Astrocyte (in vitro differentiated cells and primary cell): Measurements from ENCODE around the gene TIMM44. TPM values are rescaled to one million over a fixed set of nuclear protein-coding genes. Genes with fewer than 3 reads are reported as not detected.

ENCODE experiments used
- DNase-seq: peaks from one replicate; pipeline ENCODE4 v3.0.0-alpha.2; 2010; ENCODE audit warnings: low read depth
- FAIRE-seq: peaks from 2 replicates; lab custom pipeline; 2011; peaks lifted over from hg19 to GRCh38; lab: Jason Lieb, UNC
- H2AFZ ChIP-seq: 2 replicates; pipeline ENCODE4 v1.6.0; 2012; ENCODE audit warnings: low read depth, low read length, inconsistent platforms
- H3K27ac ChIP-seq: 2 replicates; pipeline ENCODE4 v1.5.1; 2011; ENCODE audit warnings: low read depth, low read length, inconsistent platforms
- H3K27me3 ChIP-seq: 2 replicates; pipeline ENCODE4 v1.6.0; 2011; ENCODE audit warnings: low read length, inconsistent platforms; ENCODE audit not compliant: insufficient read depth
- H3K36me3 ChIP-seq: 2 replicates; pipeline ENCODE4 v1.5.1; 2011; ENCODE audit warnings: low read length, inconsistent platforms; ENCODE audit not compliant: insufficient read depth
- H3K4me1 ChIP-seq: 2 replicates; pipeline ENCODE4 v1.5.1; 2011; ENCODE audit warnings: low read length, inconsistent platforms; ENCODE audit not compliant: insufficient read depth
- H3K4me2 ChIP-seq: 2 replicates; pipeline ENCODE4 v1.6.0; 2012; ENCODE audit warnings: low read length, inconsistent platforms
- H3K4me3 ChIP-seq: 2 replicates; pipeline ENCODE4 v1.5.1; 2011; ENCODE audit warnings: low read depth, mild to moderate bottlenecking, low read length, inconsistent platforms; ENCODE audit not compliant: insufficient read depth
- H3K79me2 ChIP-seq: 2 replicates; pipeline ENCODE4 v1.6.0; 2012; ENCODE audit warnings: mild to moderate bottlenecking, low read length, inconsistent platforms; ENCODE audit not compliant: insufficient read depth
- H3K9ac ChIP-seq: 2 replicates; pipeline ENCODE4 v1.6.0; 2012; ENCODE audit warnings: mild to moderate bottlenecking, low read length, inconsistent platforms
- H3K9me3 ChIP-seq: 2 replicates; pipeline ENCODE4 v1.5.1; 2012; ENCODE audit warnings: low read depth, mild to moderate bottlenecking, low read length, inconsistent platforms; ENCODE audit not compliant: insufficient read depth
- H4K20me1 ChIP-seq: 2 replicates; pipeline ENCODE4 v1.6.0; 2012; ENCODE audit warnings: low read length, inconsistent platforms; ENCODE audit not compliant: insufficient read depth
- H3K27ac Mint-ChIP-seq: one replicate; pipeline ENCODE4 v1.8.0; 2021; ENCODE audit warnings: mild to moderate bottlenecking, mixed read lengths; ENCODE audit not compliant: unreplicated experiment
- H3K27me3 Mint-ChIP-seq: one replicate; pipeline ENCODE4 v1.8.0; 2021; ENCODE audit warnings: low read depth, mixed read lengths; ENCODE audit not compliant: unreplicated experiment
- H3K36me3 Mint-ChIP-seq: one replicate; pipeline ENCODE4 v1.8.0; 2021; ENCODE audit warnings: low read depth, mixed read lengths; ENCODE audit not compliant: unreplicated experiment
- H3K4me1 Mint-ChIP-seq: one replicate; pipeline ENCODE4 v1.8.0; 2021; ENCODE audit warnings: low read depth, mixed read lengths; ENCODE audit not compliant: unreplicated experiment
- H3K4me3 Mint-ChIP-seq: one replicate; pipeline ENCODE4 v1.8.0; 2021; ENCODE audit warnings: mild to moderate bottlenecking, moderate library complexity, mixed read lengths; ENCODE audit not compliant: unreplicated experiment
- H3K9me3 Mint-ChIP-seq: one replicate; pipeline ENCODE4 v1.8.0; 2021; ENCODE audit warnings: mild to moderate bottlenecking, mixed read lengths; ENCODE audit not compliant: unreplicated experiment
- CTCF ChIP-seq: IDR thresholded peaks from 2 replicates; pipeline ENCODE4 v1.5.1; 2011; ENCODE audit warnings: low read depth, mild to moderate bottlenecking, inconsistent platforms, low read length, moderate library complexity; ENCODE audit not compliant: insufficient read depth
- EZH2 ChIP-seq: IDR thresholded peaks from 2 replicates; pipeline ENCODE4 v1.6.1; 2012; ENCODE audit warnings: mild to moderate bottlenecking, low read length, inconsistent platforms; ENCODE audit not compliant: insufficient read depth
- total RNA-seq: library from RNA; stranded (reverse); gene quantifications from 2 replicates; pipeline ENCODE4 v1.2.1, GENCODE V29; 2021

The TIMM44 gene
- total RNA-seq, 1 donor from 2014 or later = 71.1 TPM

DNA sequence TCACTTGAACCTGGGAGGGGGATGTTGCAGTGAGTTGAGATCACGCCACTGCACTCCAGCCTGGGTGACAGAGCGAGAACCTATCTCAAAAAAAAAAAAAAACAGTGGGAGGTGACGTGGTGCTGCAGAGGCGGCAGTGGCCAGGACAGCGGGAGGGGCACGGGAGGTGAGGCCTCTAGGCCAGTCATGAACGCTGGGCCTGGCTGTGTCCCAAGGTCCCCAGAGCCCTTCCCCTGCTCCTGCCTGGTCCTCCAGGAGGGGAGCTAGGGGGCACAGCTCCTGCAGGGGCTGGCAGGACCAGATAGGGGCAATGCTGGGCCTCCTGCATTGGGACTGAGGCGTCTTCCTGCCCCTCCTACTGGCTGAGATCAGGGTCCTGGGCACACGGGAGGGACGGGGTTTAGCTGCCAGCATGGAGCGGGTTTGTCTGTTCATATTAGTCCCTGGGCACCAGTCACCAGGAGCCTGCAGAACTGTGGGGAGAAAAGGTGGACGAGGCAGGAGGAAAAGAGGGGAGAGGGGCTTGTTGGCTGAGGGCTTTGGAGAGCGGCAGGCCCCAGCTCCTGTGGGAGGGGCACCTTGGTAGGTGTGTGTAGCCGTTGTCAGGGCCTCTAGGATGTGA, 35.3 kb downstream of the TIMM44 start:
- peaks cover 14% of the 10 kb centered on the region for H3K4me1 ChIP-seq
- no peak overlapping the region for H3K4me2 ChIP-seq
- Mint-ChIP-seq H3K27me3 (no peaks in the 10 kb centered on the region), H3K4me3 (no peak overlapping the region), H3K4me1 (peaks cover 5% of the 10 kb centered on the region), H3K36me3 (peaks cover 3% of the 10 kb centered on the region), H3K9me3 (peaks cover 2% of the 10 kb centered on the region), H3K27ac (no peak overlapping the region)
- no peaks in the 10 kb centered on the region for H3K9me3 ChIP-seq
- no peak for TF ChIP-seq CTCF
- TF ChIP-seq EZH2 = no peak
- H3K4me3 ChIP-seq = no peak overlapping the region
- peaks cover 49% of the 10 kb centered on the region for H4K20me1 ChIP-seq
- H3K9ac ChIP-seq = no peak overlapping the region
- no peaks in the 10 kb centered on the region for H3K27me3 ChIP-seq
- FAIRE-seq (no peak), DNase-seq (no peak)
- H2AFZ ChIP-seq = no peak overlapping the region
- H3K79me2 ChIP-seq = peaks cover 42% of the 10 kb centered on the region
- H3K36me3 ChIP-seq = no peaks in the 10 kb centered on the region
- no peak overlapping the region for H3K27ac ChIP-seq

GRCh38 chr19:7907544-7907943, 35.9 kb downstream of the TIMM44 start:
- no peak overlapping the region for H3K27ac ChIP-seq
- DNase-seq (no peak), FAIRE-seq (no peak)
- H4K20me1 ChIP-seq = peaks cover 49% of the 10 kb centered on the region
- no peak overlapping the region for H3K4me2 ChIP-seq
- peaks cover 45% of the 10 kb centered on the region for H3K79me2 ChIP-seq
- no peak overlapping the region for H3K27ac Mint-ChIP-seq
- no peak overlapping the region for H3K4me3 ChIP-seq
- H3K9ac ChIP-seq = no peak overlapping the region
- no peak overlapping the region for H3K4me3 Mint-ChIP-seq
- no peaks in the 10 kb centered on the region for H3K9me3 ChIP-seq
- peaks cover 20% of the 10 kb centered on the region for H3K4me1 ChIP-seq
- no peaks in the 10 kb centered on the region for H3K36me3 ChIP-seq
- no peaks in the 10 kb centered on the region for H3K27me3 Mint-ChIP-seq
- H2AFZ ChIP-seq = no peak overlapping the region
- peaks cover 2% of the 10 kb centered on the region for H3K9me3 Mint-ChIP-seq
- H3K27me3 ChIP-seq = no peaks in the 10 kb centered on the region
- peaks cover 5% of the 10 kb centered on the region for H3K4me1 Mint-ChIP-seq
- TF ChIP-seq EZH2 (no peak), CTCF (no peak)
- peaks cover 3% of the 10 kb centered on the region for H3K36me3 Mint-ChIP-seq

DNA sequence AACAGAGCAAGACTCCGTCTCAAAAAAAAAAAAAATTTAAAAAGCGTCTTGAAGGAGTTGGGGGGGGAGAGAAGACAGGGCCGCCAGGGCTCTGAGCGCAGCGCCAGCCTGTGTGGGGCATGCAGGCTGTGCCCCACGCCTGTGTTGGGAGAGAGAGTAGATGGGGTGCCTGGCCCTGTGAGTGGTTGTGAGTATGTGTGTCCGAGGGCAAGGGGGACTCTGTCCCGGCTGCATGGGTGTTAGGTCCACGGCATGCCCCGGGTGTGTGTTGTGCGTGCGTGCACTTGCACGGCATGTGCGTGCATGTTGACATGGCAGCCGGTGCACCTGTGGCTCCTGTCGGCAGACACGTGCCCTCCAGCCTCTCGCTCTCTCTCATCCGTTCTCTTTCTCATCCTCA, 36.3 kb downstream of the TIMM44 start:
- FAIRE-seq (no peak), DNase-seq (no peak)
- H3K36me3 ChIP-seq = no peaks in the 10 kb centered on the region
- no peak overlapping the region for H3K27ac ChIP-seq
- Mint-ChIP-seq H3K36me3 (peaks cover 3% of the 10 kb centered on the region), H3K4me1 (peaks cover 5% of the 10 kb centered on the region), H3K9me3 (peaks cover 2% of the 10 kb centered on the region), H3K27ac (no peak overlapping the region), H3K27me3 (no peaks in the 10 kb centered on the region), H3K4me3 (no peak overlapping the region)
- H3K4me1 ChIP-seq = peaks cover 21% of the 10 kb centered on the region
- H3K4me2 ChIP-seq = no peak overlapping the region
- H3K4me3 ChIP-seq = no peak overlapping the region
- no peaks in the 10 kb centered on the region for H3K9me3 ChIP-seq
- TF ChIP-seq EZH2 (no peak), CTCF (no peak)
- H4K20me1 ChIP-seq = peaks cover 49% of the 10 kb centered on the region
- H3K9ac ChIP-seq = no peak overlapping the region
- H3K27me3 ChIP-seq = no peaks in the 10 kb centered on the region
- H2AFZ ChIP-seq = no peak overlapping the region
- peaks cover 45% of the 10 kb centered on the region for H3K79me2 ChIP-seq
